ENCODE results near the gene RRM1. TPM values are rescaled to one million over a fixed set of nuclear protein-coding genes. Genes with fewer than 3 reads are reported as not detected.

Gene RRM1
- polyA plus RNA-seq, 1 donor, result 48.2 TPM

- 100% methylated on average over 1 of the region's 1 CpG for WGBS (ENCODE audit: insufficient coverage, low lambda C conversion rate)
- H3K36me3 ChIP-seq (ENCODE audit: control insufficient read depth, insufficient read depth, low read length), result peaks cover 11% of the 10 kb centered on the region
- H3K9me3 ChIP-seq (ENCODE audit: control insufficient read depth, low read depth, low read length), result no peaks in the 10 kb centered on the region
- no peak for DNase-seq
- H3K27me3 ChIP-seq (ENCODE audit: control insufficient read depth, insufficient read depth, low read length), result no peaks in the 10 kb centered on the region
- no peaks in the 10 kb centered on the region for H3K4me1 ChIP-seq (ENCODE audit: control insufficient read depth, insufficient read depth, low read length)
- H3K27ac ChIP-seq (ENCODE audit: low read length), result no peak overlapping the region
- H3K4me3 ChIP-seq (ENCODE audit: low read length), result no peak overlapping the region
Observed at GRCh38 chr11:4061700-4062099, 32.9 kb upstream of the RRM1 start.

GRCh38 chr11:4063348-4063747, 31.3 kb upstream of the RRM1 start:
- no peaks in the 10 kb centered on the region for H3K9me3 ChIP-seq (ENCODE audit: control insufficient read depth, low read depth, low read length)
- peaks cover 11% of the 10 kb centered on the region for H3K36me3 ChIP-seq (ENCODE audit: control insufficient read depth, insufficient read depth, low read length)
- H3K27me3 ChIP-seq (ENCODE audit: control insufficient read depth, insufficient read depth, low read length), result no peaks in the 10 kb centered on the region
- no peak overlapping the region for H3K4me3 ChIP-seq (ENCODE audit: low read length)
- WGBS (ENCODE audit: insufficient coverage, low lambda C conversion rate), result 76% methylated on average over 2 of the region's 3 CpGs
- DNase-seq, result no peak
- H3K4me1 ChIP-seq (ENCODE audit: control insufficient read depth, insufficient read depth, low read length), result no peaks in the 10 kb centered on the region
- no peak overlapping the region for H3K27ac ChIP-seq (ENCODE audit: low read length)

- Histone ChIP-seq H3K4me1 (ENCODE audit: control insufficient read depth, insufficient read depth, low read length) (no peaks in the 10 kb centered on the region), H3K36me3 (ENCODE audit: control insufficient read depth, insufficient read depth, low read length) (peaks cover 6% of the 10 kb centered on the region), H3K27ac (ENCODE audit: low read length) (no peak overlapping the region), H3K27me3 (ENCODE audit: control insufficient read depth, insufficient read depth, low read length) (no peaks in the 10 kb centered on the region), H3K9me3 (ENCODE audit: control insufficient read depth, low read depth, low read length) (no peaks in the 10 kb centered on the region), H3K4me3 (ENCODE audit: low read length) (no peak overlapping the region)
- DNase-seq, result no peak
- WGBS (ENCODE audit: insufficient coverage, low lambda C conversion rate), result no CpG with 5 or more reads among the region's 1 CpG
Observed at GRCh38 chr11:4064278-4064955, 30.2 kb upstream of the RRM1 start.

GRCh38 chr11:4065086-4065485, 29.5 kb upstream of the RRM1 start:
- Histone ChIP-seq H3K27me3 (ENCODE audit: control insufficient read depth, insufficient read depth, low read length) (no peaks in the 10 kb centered on the region), H3K36me3 (ENCODE audit: control insufficient read depth, insufficient read depth, low read length) (no peaks in the 10 kb centered on the region), H3K27ac (ENCODE audit: low read length) (no peak overlapping the region), H3K4me1 (ENCODE audit: control insufficient read depth, insufficient read depth, low read length) (no peaks in the 10 kb centered on the region), H3K4me3 (ENCODE audit: low read length) (no peak overlapping the region), H3K9me3 (ENCODE audit: control insufficient read depth, low read depth, low read length) (no peaks in the 10 kb centered on the region)
- DNase-seq, result no peak
- WGBS (ENCODE audit: insufficient coverage, low lambda C conversion rate), result no CpG with 5 or more reads among the region's 1 CpG

GRCh38 chr11:4065601-4066377, 28.8 kb upstream of the RRM1 start:
- no peak for DNase-seq
- H3K9me3 ChIP-seq (ENCODE audit: control insufficient read depth, low read depth, low read length), result no peaks in the 10 kb centered on the region
- no peaks in the 10 kb centered on the region for H3K4me1 ChIP-seq (ENCODE audit: control insufficient read depth, insufficient read depth, low read length)
- no peaks in the 10 kb centered on the region for H3K27me3 ChIP-seq (ENCODE audit: control insufficient read depth, insufficient read depth, low read length)
- no peaks in the 10 kb centered on the region for H3K36me3 ChIP-seq (ENCODE audit: control insufficient read depth, insufficient read depth, low read length)
- H3K27ac ChIP-seq (ENCODE audit: low read length), result no peak overlapping the region
- no peak overlapping the region for H3K4me3 ChIP-seq (ENCODE audit: low read length)
- no CpG with 5 or more reads among the region's 2 CpGs for WGBS (ENCODE audit: insufficient coverage, low lambda C conversion rate)

- Histone ChIP-seq H3K4me3 (ENCODE audit: low read length) (no peak overlapping the region), H3K4me1 (ENCODE audit: control insufficient read depth, insufficient read depth, low read length) (no peaks in the 10 kb centered on the region), H3K9me3 (ENCODE audit: control insufficient read depth, low read depth, low read length) (no peaks in the 10 kb centered on the region), H3K36me3 (ENCODE audit: control insufficient read depth, insufficient read depth, low read length) (no peaks in the 10 kb centered on the region), H3K27ac (ENCODE audit: low read length) (no peak overlapping the region), H3K27me3 (ENCODE audit: control insufficient read depth, insufficient read depth, low read length) (no peaks in the 10 kb centered on the region)
- DNase-seq, result no peak
- no CpG with 5 or more reads among the region's 5 CpGs for WGBS (ENCODE audit: insufficient coverage, low lambda C conversion rate)
Observed at GRCh38 chr11:4066910-4067309, 27.7 kb upstream of the RRM1 start.

GRCh38 chr11:4068962-4069361, 25.6 kb upstream of the RRM1 start:
- DNase-seq, result no peak
- Histone ChIP-seq H3K36me3 (ENCODE audit: control insufficient read depth, insufficient read depth, low read length) (peaks cover 4% of the 10 kb centered on the region), H3K4me1 (ENCODE audit: control insufficient read depth, insufficient read depth, low read length) (no peaks in the 10 kb centered on the region), H3K4me3 (ENCODE audit: low read length) (no peak overlapping the region), H3K27ac (ENCODE audit: low read length) (no peak overlapping the region), H3K27me3 (ENCODE audit: control insufficient read depth, insufficient read depth, low read length) (no peaks in the 10 kb centered on the region), H3K9me3 (ENCODE audit: control insufficient read depth, low read depth, low read length) (no peaks in the 10 kb centered on the region)
- WGBS (ENCODE audit: insufficient coverage, low lambda C conversion rate), result no CpG with 5 or more reads among the region's 1 CpG

GRCh38 chr11:4071325-4071724, 23.3 kb upstream of the RRM1 start:
- Histone ChIP-seq H3K36me3 (ENCODE audit: control insufficient read depth, insufficient read depth, low read length) (peaks cover 4% of the 10 kb centered on the region), H3K4me3 (ENCODE audit: low read length) (no peak overlapping the region), H3K27me3 (ENCODE audit: control insufficient read depth, insufficient read depth, low read length) (no peaks in the 10 kb centered on the region), H3K9me3 (ENCODE audit: control insufficient read depth, low read depth, low read length) (no peaks in the 10 kb centered on the region), H3K4me1 (ENCODE audit: control insufficient read depth, insufficient read depth, low read length) (no peaks in the 10 kb centered on the region), H3K27ac (ENCODE audit: low read length) (no peak overlapping the region)
- no peak for DNase-seq

- Histone ChIP-seq H3K4me1 (ENCODE audit: control insufficient read depth, insufficient read depth, low read length) (no peaks in the 10 kb centered on the region), H3K27me3 (ENCODE audit: control insufficient read depth, insufficient read depth, low read length) (no peaks in the 10 kb centered on the region), H3K9me3 (ENCODE audit: control insufficient read depth, low read depth, low read length) (no peaks in the 10 kb centered on the region), H3K27ac (ENCODE audit: low read length) (no peak overlapping the region), H3K36me3 (ENCODE audit: control insufficient read depth, insufficient read depth, low read length) (peaks cover 4% of the 10 kb centered on the region), H3K4me3 (ENCODE audit: low read length) (no peak overlapping the region)
- peak in 1 of 2 donors; percentile 14 for DNase-seq
Observed at GRCh38 chr11:4071914-4072313, 22.7 kb upstream of the RRM1 start.

GRCh38 chr11:4072668-4073285, 21.8 kb upstream of the RRM1 start:
- peaks cover 4% of the 10 kb centered on the region for H3K36me3 ChIP-seq (ENCODE audit: control insufficient read depth, insufficient read depth, low read length)
- WGBS (ENCODE audit: insufficient coverage, low lambda C conversion rate), result no CpG with 5 or more reads among the region's 4 CpGs
- peak; percentile 61 to 63 for DNase-seq
- H3K27ac ChIP-seq (ENCODE audit: low read length), result no peak overlapping the region
- no peaks in the 10 kb centered on the region for H3K4me1 ChIP-seq (ENCODE audit: control insufficient read depth, insufficient read depth, low read length)
- H3K27me3 ChIP-seq (ENCODE audit: control insufficient read depth, insufficient read depth, low read length), result no peaks in the 10 kb centered on the region
- no peaks in the 10 kb centered on the region for H3K9me3 ChIP-seq (ENCODE audit: control insufficient read depth, low read depth, low read length)
- no peak overlapping the region for H3K4me3 ChIP-seq (ENCODE audit: low read length)

All from large intestine (tissue), 3 donors.